AG09319 (cell line): ENCODE results near the gene ATRNL1.
A peak's percentile ranks its signal among the peaks of the same experiment; 100 is the strongest.
"Not testable (repeated sequence)": the region's sequence is repeated elsewhere in the genome, so short reads cannot be mapped to it uniquely, and the experiment has no call there.

Source experiments
- DNase-seq: peaks from one replicate; pipeline ENCODE4 v3.0.0-alpha.2; 2010; ENCODE audit warnings: low read depth; ENCODE audit errors: extremely low read depth
- CTCF ChIP-seq: IDR thresholded peaks from 2 replicates; pipeline ENCODE4 v1.5.1; 2011; ENCODE audit warnings: low read depth, mild to moderate bottlenecking, inconsistent platforms, low read length, moderate library complexity

Gene ATRNL1

GRCh38 chr10:115157357-115157756 is 64.2 kb downstream of the ATRNL1 start:
- DNase-seq: no peak
- TF ChIP-seq CTCF: no peak

- TF ChIP-seq CTCF: no peak
- DNase-seq: no peak
These were observed 70.0 kb downstream of the ATRNL1 start for GRCh38 chr10:115163129-115163528.

- TF ChIP-seq CTCF: no peak
- no peak for DNase-seq
These were observed 71.1 kb downstream of the ATRNL1 start for GRCh38 chr10:115164220-115164619.

- TF ChIP-seq CTCF: no peak
- no peak for DNase-seq
These were observed 74.6 kb downstream of the ATRNL1 start for GRCh38 chr10:115167751-115168150.

GRCh38 chr10:115171392-115171960 is 78.3 kb downstream of the ATRNL1 start:
- peak; percentile 32 for TF ChIP-seq CTCF
- no peak for DNase-seq

- no peak for TF ChIP-seq CTCF
- DNase-seq: no peak
These were observed 80.8 kb downstream of the ATRNL1 start for GRCh38 chr10:115173915-115174443.

- DNase-seq: not testable (repeated sequence)
These were observed 114.1 kb downstream of the ATRNL1 start for GRCh38 chr10:115207276-115207675.

- DNase-seq: no peak
- no peak for TF ChIP-seq CTCF
These were observed 116.0 kb downstream of the ATRNL1 start for GRCh38 chr10:115209133-115209532.
